Transverse colon (tissue), 4 donors: Measurements from ENCODE around the gene DEPDC4.

Experiments
- EP300 ChIP-seq: sonication (generic); formaldehyde crosslinking; IDR thresholded peaks from one replicate; pipeline ENCODE4 v1.6.1; 2017; ENCODE audit warnings: antibody characterized with exemption, low read depth
- POLR2A ChIP-seq: fragments of 450-650 bp; IDR thresholded peaks from one replicate; pipeline ENCODE4 v1.6.1; 2016; ENCODE audit warnings: antibody characterized with exemption, mild to moderate bottlenecking, moderate library complexity
- POLR2AphosphoS5 ChIP-seq, 3 donors: sonication (generic); formaldehyde crosslinking; IDR thresholded peaks; one replicate each; pipeline ENCODE4 v1.6.1; 2016; ENCODE audit warnings: antibody characterized with exemption in 3 of 3
- TF ChIP-seq, protein P1 (sequence below), 5 experiments: fragments of 200-600 bp in 3 of 5; fragments of 450-650 bp in 2 of 5; sonication (generic) in 3 of 5; IDR thresholded peaks; 1 replicate in 2 of 5; 2 replicates in 3 of 5; pipeline ENCODE4 v1.5.1; 2016 to 2017; ENCODE audit warnings: antibody characterized with exemption in 5 of 5, inconsistent platforms in 3 of 5, mild to moderate bottlenecking in 2 of 5, moderate library complexity in 1 of 5

- TF ChIP-seq, protein P1, sequence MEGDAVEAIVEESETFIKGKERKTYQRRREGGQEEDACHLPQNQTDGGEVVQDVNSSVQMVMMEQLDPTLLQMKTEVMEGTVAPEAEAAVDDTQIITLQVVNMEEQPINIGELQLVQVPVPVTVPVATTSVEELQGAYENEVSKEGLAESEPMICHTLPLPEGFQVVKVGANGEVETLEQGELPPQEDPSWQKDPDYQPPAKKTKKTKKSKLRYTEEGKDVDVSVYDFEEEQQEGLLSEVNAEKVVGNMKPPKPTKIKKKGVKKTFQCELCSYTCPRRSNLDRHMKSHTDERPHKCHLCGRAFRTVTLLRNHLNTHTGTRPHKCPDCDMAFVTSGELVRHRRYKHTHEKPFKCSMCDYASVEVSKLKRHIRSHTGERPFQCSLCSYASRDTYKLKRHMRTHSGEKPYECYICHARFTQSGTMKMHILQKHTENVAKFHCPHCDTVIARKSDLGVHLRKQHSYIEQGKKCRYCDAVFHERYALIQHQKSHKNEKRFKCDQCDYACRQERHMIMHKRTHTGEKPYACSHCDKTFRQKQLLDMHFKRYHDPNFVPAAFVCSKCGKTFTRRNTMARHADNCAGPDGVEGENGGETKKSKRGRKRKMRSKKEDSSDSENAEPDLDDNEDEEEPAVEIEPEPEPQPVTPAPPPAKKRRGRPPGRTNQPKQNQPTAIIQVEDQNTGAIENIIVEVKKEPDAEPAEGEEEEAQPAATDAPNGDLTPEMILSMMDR (IDR thresholded peaks at IDR 0.05): no peak
- no peak for TF ChIP-seq POLR2AphosphoS5 (IDR thresholded peaks at IDR 0.05)
- no peak for TF ChIP-seq POLR2A
- no peak for TF ChIP-seq EP300
These were observed 32.7 kb downstream of the DEPDC4 start for GRCh38 chr12:100234166-100234565.
